C4-2B (cell line): ENCODE measurements around the gene IRS2.

Source experiments
- H3K27ac ChIP-seq: fragments of 450-650 bp; 2 replicates; pipeline ENCODE4 v1.5.1; 2017
- ZFX ChIP-seq: fragments of 450-650 bp; IDR thresholded peaks from 2 replicates; pipeline ENCODE4 v1.6.1; 2017
- TF ChIP-seq, protein P1 (sequence below): fragments of 450-650 bp; conservative IDR thresholded peaks from 2 replicates; pipeline ENCODE4 v1.5.1; 2017; ENCODE audit warnings: mild to moderate bottlenecking

IRS2 gene

DNA sequence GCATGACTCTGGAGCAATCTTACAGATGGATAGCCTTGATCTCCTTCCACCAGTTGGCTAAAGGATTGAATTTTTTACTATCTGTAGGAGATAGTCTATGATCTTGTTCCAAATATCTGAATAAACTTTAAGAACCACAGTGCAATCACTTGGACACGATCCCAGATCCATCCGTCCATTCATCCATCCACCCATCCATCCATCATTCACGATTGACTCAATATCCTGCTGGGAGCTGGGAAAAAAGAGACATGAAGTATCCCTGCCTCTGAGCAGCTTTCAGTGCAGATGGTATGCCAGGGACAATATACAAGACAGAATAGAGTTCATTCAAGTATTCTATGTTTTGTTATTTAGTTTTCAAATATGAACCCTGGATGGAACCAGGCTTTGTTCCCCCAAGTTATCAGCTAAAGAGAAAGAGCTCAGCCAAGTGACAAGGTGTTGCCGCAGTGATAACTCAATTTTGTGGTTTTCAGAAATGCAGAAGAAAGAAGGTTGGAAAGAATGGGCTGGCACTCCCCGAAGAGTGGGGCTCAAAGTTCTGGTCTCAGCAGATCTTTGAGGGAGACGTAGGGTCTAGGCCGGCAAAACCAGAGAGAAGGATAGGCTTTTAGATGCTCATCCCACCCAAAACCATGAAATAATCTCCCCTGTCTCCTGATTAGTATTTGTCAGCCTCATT, 66.3 kb downstream of the IRS2 start:
- TF ChIP-seq, protein P1, sequence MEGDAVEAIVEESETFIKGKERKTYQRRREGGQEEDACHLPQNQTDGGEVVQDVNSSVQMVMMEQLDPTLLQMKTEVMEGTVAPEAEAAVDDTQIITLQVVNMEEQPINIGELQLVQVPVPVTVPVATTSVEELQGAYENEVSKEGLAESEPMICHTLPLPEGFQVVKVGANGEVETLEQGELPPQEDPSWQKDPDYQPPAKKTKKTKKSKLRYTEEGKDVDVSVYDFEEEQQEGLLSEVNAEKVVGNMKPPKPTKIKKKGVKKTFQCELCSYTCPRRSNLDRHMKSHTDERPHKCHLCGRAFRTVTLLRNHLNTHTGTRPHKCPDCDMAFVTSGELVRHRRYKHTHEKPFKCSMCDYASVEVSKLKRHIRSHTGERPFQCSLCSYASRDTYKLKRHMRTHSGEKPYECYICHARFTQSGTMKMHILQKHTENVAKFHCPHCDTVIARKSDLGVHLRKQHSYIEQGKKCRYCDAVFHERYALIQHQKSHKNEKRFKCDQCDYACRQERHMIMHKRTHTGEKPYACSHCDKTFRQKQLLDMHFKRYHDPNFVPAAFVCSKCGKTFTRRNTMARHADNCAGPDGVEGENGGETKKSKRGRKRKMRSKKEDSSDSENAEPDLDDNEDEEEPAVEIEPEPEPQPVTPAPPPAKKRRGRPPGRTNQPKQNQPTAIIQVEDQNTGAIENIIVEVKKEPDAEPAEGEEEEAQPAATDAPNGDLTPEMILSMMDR: no peak
- TF ChIP-seq ZFX: no peak
- H3K27ac ChIP-seq: no peak overlapping the region

DNA sequence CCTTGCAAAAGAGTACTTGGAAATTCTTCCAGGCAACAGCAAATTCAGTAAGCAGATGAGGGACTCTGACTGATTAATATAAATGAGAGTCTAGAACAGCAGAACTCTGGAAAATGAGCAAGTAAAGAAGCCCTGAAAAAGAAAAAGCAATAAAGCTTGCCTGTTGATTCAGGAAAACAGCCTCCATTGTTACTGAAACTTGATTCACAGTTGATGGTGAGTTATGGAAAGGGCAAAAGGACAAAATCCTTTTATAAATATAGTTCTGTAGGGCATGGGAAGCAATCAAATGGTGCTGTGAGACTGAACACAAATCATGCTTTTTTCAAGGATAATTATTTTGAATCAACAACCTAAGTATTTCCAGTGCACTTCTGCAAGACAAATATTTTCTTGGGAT, 67.7 kb downstream of the IRS2 start:
- no peak for TF ChIP-seq ZFX
- TF ChIP-seq, protein P1: no peak
- no peak overlapping the region for H3K27ac ChIP-seq

DNA sequence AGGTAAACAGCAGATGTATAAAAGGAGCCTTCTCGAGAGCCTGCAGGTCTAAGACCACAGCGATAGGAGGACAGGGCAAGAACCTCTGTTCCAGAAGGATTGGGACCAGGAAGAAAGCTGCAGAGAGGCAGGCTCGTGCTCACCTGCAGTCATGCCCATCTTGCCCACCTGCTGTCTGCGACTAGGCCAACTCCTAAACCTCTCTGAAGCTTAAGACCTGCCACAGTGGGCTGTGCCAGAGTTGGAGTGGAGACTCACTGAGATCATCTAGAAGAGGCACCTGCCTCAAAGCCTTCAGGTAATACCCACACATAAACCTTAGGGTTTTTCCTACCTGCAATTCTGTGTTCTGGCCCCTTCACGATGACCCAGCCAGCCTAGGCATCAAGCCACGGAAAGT, 68.7 kb downstream of the IRS2 start:
- no peak overlapping the region for H3K27ac ChIP-seq
- TF ChIP-seq, protein P1: no peak
- TF ChIP-seq ZFX: no peak

DNA sequence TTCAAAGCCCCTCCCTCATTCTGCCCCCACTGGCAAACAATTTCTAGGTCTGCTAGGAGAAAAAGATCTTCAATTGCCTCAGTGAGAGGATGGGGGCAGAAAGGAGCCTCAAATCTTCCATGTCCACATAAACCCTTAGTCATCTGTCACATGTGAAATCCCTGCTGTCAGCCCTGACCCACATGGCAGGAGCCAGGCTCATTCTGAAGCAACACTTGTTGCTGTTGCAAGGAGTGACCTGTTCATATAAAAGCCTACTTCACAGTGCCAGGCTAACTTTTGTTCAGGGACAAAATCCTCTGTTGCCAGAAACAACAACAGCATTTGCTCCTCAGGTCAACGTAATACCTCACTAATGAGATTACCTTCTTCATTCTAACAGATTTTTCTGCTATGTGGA, 70.5 kb downstream of the IRS2 start:
- TF ChIP-seq, protein P1: no peak
- no peak for TF ChIP-seq ZFX

DNA sequence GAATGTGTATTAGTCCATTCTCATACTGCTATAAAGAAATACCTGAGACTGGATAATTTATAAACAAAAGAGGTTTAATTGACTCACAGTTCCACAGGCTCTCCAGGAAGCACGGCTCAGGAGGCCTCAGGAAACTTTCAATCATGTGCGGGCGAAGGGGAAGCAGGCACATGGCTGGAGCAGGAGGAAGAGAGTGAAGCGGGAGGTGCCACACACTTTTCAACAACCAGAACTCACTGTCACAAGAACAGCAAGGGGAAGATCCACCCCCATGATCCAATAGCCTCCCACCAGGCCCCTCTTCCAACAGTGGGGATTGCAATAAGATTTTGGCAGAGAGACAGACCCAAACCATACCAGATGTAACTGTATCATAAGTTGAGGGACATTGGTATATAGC, 72.7 kb downstream of the IRS2 start:
- no peak for TF ChIP-seq ZFX
- TF ChIP-seq, protein P1: no peak
- no peak overlapping the region for H3K27ac ChIP-seq

More for the DNA sequence above, 70.5 kb downstream of the IRS2 start:
- H3K27ac ChIP-seq: no peak overlapping the region

DNA sequence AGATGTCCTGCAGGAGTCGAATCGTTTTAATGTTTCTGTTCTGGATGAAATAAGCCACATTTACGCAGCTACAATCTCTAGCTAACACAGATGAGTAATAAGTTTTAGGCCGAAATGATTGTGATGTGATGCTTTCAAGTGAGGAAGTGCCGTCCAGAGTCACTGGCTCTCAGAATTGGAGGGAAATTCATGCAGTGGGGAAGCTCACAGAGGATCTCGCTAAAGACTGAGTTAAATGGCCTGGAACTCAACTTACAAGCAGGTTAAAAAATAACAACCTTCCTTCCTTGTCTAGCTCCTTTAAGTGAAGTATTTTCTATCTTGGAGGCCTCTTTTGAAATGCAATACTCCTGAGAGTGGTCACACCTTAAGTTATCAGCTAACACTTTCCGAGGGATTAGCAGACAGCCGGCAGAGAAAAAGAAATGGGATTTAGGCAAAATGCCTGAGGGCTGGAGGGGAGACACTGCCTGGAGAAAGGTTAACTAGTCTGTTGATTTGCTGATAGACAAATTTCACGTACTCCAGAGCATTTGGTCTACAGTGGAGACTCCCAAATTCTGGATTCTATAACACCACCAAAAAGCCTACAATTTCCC, 74.2 kb downstream of the IRS2 start:
- TF ChIP-seq, protein P1: no peak
- no peak for TF ChIP-seq ZFX
- H3K27ac ChIP-seq: no peak overlapping the region

DNA sequence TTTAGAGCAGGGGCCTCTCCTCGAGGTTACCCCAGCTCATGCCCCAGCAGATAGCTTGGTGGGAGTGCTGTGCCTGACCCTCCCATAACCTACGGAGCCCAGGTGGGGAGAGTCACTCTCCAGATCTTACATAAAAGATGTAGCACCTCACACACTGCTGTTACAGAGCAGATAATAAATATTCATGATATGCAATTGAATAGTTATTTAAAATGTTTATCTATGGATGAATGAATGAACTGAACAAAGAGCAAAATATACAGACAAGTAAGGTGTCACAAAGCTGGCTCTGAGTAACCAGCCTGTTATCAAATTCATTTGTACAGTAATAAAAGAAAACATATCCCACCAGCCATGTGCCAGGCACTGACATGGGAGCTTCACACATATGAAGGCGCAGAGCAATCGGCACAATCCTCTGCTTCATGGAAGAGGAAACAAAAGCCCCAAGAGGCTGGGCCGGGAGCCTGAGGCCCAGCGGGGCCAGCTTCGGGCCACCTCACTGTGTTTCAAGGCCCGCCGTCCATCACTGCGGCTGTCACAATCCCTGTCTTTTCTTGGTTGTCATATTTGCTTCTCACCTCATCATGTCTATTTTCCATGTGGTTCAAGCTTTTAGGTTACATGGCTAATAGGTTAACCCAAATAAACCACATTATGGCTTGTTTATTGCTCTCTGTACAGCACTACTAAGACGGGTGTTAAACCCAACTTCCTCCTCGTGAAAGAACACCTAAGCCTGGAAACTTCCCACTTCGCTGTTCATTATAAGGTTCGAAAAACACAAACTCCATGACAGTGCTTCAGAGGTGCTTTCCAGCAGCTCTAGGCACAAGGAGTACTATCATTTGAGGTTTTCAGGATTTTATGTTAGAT, 78.4 kb downstream of the IRS2 start:
- no peak for TF ChIP-seq ZFX
- TF ChIP-seq, protein P1: no peak
- no peak overlapping the region for H3K27ac ChIP-seq
